ENCODE results near the gene SESN3. TPM values are rescaled to one million over a fixed set of nuclear protein-coding genes. Genes with fewer than 3 reads are reported as not detected.

The SESN3 gene
- total RNA-seq, 2 experiments from 2014 or later, result 19.4 to 19.5 TPM

DNA sequence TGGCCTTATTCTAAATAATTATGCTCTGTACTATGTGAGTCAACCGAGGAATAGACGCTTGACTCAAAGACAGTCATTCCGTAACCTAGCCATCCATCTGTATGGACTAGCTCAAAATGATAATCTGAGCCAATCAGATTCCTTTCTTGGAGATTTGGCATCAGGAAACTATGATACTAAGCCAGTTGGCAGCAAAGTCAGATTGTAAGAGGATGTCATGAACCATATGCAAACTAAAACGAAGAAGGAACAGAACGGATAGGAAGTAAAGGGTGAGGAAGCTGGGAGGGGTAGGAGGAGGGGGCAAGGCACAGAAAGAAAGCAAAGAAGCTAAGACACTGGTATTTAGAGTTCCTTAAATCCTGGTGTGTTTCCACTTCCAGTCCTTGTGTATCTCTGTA, 10.7 kb upstream of the SESN3 start:
- Mint-ChIP-seq H3K36me3 (ENCODE audit: low read depth) (no peaks in the 10 kb centered on the region), H3K9me3 (no peaks in the 10 kb centered on the region), H3K4me3 (no peak overlapping the region), H3K4me1 (ENCODE audit: low read depth) (peaks cover 11% of the 10 kb centered on the region), H3K27ac (no peak overlapping the region), H3K27me3 (no peaks in the 10 kb centered on the region)
- POLR2A ChIA-PET, result interaction anchor here (1.4 kb wide), 1 partner anchor 10 kb away, joined by 3 read pairs; no protein-coding TSS in a partner anchor
- intact Hi-C loops (cut with micrococcal nuclease), result no loop called here
- DNase-seq (no peak), ATAC-seq (no peak)
- TF ChIP-seq, protein P1, sequence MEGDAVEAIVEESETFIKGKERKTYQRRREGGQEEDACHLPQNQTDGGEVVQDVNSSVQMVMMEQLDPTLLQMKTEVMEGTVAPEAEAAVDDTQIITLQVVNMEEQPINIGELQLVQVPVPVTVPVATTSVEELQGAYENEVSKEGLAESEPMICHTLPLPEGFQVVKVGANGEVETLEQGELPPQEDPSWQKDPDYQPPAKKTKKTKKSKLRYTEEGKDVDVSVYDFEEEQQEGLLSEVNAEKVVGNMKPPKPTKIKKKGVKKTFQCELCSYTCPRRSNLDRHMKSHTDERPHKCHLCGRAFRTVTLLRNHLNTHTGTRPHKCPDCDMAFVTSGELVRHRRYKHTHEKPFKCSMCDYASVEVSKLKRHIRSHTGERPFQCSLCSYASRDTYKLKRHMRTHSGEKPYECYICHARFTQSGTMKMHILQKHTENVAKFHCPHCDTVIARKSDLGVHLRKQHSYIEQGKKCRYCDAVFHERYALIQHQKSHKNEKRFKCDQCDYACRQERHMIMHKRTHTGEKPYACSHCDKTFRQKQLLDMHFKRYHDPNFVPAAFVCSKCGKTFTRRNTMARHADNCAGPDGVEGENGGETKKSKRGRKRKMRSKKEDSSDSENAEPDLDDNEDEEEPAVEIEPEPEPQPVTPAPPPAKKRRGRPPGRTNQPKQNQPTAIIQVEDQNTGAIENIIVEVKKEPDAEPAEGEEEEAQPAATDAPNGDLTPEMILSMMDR (IDR thresholded peaks at IDR 0.05), result no peak
- CTCF ChIA-PET, result interaction anchor here (1.0 to 1.3 kb wide), 2 partner anchors 11 to 464 kb away, joined by 3 to 4 read pairs; partner anchors contain the start of gene SESN3

DNA sequence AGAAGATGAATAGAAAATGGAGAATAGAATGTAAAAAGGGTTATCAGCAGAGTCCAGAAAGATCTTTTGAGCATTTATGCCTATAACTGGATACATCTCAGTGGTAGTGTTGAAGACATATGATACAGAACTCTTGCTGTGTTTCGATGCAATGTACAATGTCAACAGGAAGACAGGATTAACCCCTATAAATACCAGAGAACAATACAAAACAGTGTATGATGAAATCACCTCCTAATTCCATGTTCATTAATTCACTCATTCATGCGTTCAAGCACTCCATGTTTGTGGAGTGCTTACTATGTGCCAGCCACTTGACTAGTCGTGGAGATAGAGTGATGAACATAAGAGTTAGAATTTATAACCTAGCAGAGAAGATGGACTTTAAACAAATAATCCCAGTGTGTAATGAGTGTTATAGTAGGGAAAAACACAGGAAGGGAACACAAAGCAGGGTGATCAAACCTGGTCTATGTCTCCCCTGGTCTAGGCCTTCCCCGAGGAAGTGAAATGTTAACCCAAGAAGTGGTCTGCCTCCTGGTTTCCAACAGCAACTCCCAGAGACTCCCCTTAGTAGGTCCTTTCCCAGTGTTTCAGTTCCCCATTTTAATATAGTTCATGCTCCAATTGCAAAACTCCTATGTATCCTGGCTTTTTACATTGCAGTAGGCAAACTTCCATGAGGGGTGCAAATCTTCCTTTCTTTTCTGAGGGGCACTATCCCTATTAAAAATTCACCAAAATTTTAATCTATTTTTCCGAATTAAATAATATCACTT, 9.1 kb upstream of the SESN3 start:
- TF ChIP-seq, protein P1 (IDR thresholded peaks at IDR 0.05), result no peak
- intact Hi-C loops (cut with micrococcal nuclease), result no loop called here
- no peaks in the 10 kb centered on the region for H3K9me3 Mint-ChIP-seq
- no peak for DNase-seq
- no peaks in the 10 kb centered on the region for H3K27me3 Mint-ChIP-seq
- no peak for ATAC-seq
- peaks cover 4% of the 10 kb centered on the region for H3K4me1 Mint-ChIP-seq (ENCODE audit: low read depth)
- H3K36me3 Mint-ChIP-seq (ENCODE audit: low read depth), result no peaks in the 10 kb centered on the region
- H3K27ac Mint-ChIP-seq, result no peak overlapping the region
- no peak overlapping the region for H3K4me3 Mint-ChIP-seq
- ChIA-PET POLR2A (no interaction called here), CTCF (interaction anchor here (1.0 kb wide), 1 partner anchor 13 kb away, joined by 5 read pairs; no protein-coding TSS in a partner anchor)

DNA sequence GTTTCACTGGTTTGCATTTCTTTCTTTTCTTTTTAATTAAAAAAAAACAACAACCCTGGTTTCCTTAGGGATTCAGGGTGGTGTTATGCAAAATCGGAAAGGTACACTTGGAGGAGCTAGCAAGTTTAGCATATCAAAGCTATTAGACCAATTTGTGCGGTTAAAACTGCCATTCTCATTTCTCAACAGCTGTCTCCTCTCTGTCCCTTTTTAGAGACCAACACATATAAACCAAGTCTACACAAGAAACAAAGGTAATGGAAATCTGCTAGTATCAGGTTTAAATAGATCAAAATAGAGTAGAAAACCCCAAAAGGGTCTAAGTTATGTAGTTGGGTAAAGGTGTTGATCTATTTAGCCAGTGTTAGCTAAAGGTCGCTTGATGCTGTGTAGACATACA, 1.7 kb upstream of the SESN3 start:
- no peak overlapping the region for H3K4me3 Mint-ChIP-seq
- ATAC-seq, result no peak
- intact Hi-C loops (cut with micrococcal nuclease), result loop anchor here (5.0 kb wide), 3 partner anchors 80 to 475 kb away; no protein-coding TSS in a partner anchor
- no peak overlapping the region for H3K27ac Mint-ChIP-seq
- TF ChIP-seq, protein P1 (IDR thresholded peaks at IDR 0.05), result no peak
- DNase-seq, result no peak
- H3K27me3 Mint-ChIP-seq, result no peaks in the 10 kb centered on the region
- no peaks in the 10 kb centered on the region for H3K9me3 Mint-ChIP-seq
- H3K4me1 Mint-ChIP-seq (ENCODE audit: low read depth), result peaks cover 34% of the 10 kb centered on the region
- ChIA-PET CTCF (interaction anchor here (0.9 to 2.8 kb wide), 7 partner anchors 9 to 473 kb away, joined by 3 to 14 read pairs (median 6); no protein-coding TSS in a partner anchor), POLR2A (interaction anchor here (0.8 to 2.3 kb wide), 7 partner anchors 9 to 468 kb away, joined by 3 to 10 read pairs (median 4); no protein-coding TSS in a partner anchor)
- H3K36me3 Mint-ChIP-seq (ENCODE audit: low read depth), result no peaks in the 10 kb centered on the region

DNA sequence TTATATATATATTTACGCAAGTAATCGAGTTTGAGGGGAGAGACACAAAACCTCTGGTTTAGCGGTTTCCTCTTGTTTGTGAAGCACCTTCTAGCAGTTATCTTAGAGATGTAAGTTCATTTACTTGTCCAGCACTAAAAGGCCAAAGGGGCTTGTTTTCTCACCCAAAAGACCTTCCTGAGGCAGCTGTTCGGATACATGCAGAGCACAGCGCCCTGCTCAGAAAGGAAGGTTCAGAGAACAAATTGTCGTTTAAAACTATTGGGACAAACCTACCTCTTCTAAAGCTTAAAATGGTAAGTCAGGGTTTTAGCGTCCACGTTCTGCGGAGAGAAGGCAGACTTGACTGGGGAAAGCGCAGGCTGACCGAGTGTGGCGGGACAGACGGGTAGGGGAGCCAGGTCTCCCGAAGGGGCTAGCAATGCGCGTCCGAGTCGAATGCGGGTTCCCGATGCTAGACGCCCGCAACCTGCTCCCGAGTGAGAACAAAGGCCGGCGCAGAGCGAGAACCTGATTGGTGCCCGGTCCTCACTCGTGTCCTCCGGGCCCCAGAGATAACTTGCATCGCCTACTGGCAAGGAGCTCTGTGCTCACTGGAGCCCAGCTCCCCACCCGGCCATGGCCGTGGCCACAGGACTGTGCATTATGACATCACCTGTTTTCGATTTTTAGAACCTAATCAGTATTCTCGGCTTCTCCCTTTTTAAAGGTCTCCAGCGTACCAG, 1.0 kb upstream of the SESN3 start:
- ChIA-PET POLR2A (interaction anchor here (0.6 to 2.3 kb wide), 10 partner anchors 10 to 558 kb away, joined by 3 to 10 read pairs (median 4); partner anchors contain the start of genes CEP57 and FAM76B), CTCF (interaction anchor here (0.7 to 2.8 kb wide), 14 partner anchors 9 to 473 kb away, joined by 3 to 14 read pairs (median 4); no protein-coding TSS in a partner anchor)
- peaks cover 34% of the 10 kb centered on the region for H3K4me1 Mint-ChIP-seq (ENCODE audit: low read depth)
- no peak overlapping the region for H3K4me3 Mint-ChIP-seq
- TF ChIP-seq, protein P1 (IDR thresholded peaks at IDR 0.05), result no peak
- no peak overlapping the region for H3K27ac Mint-ChIP-seq
- DNase-seq, result peak; percentile 83
- no peaks in the 10 kb centered on the region for H3K27me3 Mint-ChIP-seq
- intact Hi-C loops (cut with micrococcal nuclease), result loop anchor here (1.0 to 5.0 kb wide), 4 partner anchors 22 to 475 kb away; no protein-coding TSS in a partner anchor
- peak; percentile 32 for ATAC-seq
- H3K9me3 Mint-ChIP-seq, result no peaks in the 10 kb centered on the region
- H3K36me3 Mint-ChIP-seq (ENCODE audit: low read depth), result no peaks in the 10 kb centered on the region
